ENCODE measurements around the gene ZEB1. TPM values are rescaled to one million over a fixed set of nuclear protein-coding genes. Genes with fewer than 3 reads are reported as not detected.

ZEB1 gene
- total and polyA plus RNA-seq, 2 of the 13 experiments (the other 11 are each of a cell fraction or from before 2014, with no cell fraction given): 9.6 to 18.0 TPM

GRCh38 chr10:31507427-31507826 is 188.4 kb downstream of the ZEB1 start:
- Histone ChIP-seq H4K20me1 (ENCODE audit: insufficient read depth, low read length) (no peaks in the 10 kb centered on the region), H3K4me2 (ENCODE audit: low read depth, low read length) (no peak overlapping the region), H3K9me3 (ENCODE audit: low read length) (peaks cover 39% of the 10 kb centered on the region), H3K27me3 (ENCODE audit: control insufficient read depth in 1 of 2, insufficient read depth in 2 of 2, low read length in 2 of 2) (no peaks in the 10 kb centered on the region), H3K9ac (ENCODE audit: insufficient read depth, low read depth, low read length) (no peak overlapping the region), H2AFZ (ENCODE audit: low read length) (no peak overlapping the region), H3K27ac (ENCODE audit: extremely low read length, insufficient read depth, low read length) (no peak overlapping the region), H3K79me2 (ENCODE audit: insufficient read depth, low read length) (no peaks in the 10 kb centered on the region), H3K4me1 (ENCODE audit: insufficient read depth, low read length) (no peaks in the 10 kb centered on the region), H3K4me3 (replicated peaks in 1 of 3; ENCODE audit: insufficient read depth in 1 of 3, low read depth in 2 of 3, low read length in 3 of 3) (no peak overlapping the region), H3K36me3 (replicated peaks in 1 of 2; ENCODE audit: control insufficient read depth in 1 of 2, insufficient read depth in 2 of 2, low read length in 2 of 2) (peaks cover 3 to 11% of the 10 kb centered on the region in 2 experiments; a peak in 3 of 5 replicates)
- 73% methylated on average over 2 of the region's 2 CpGs for WGBS (ENCODE audit: low lambda C conversion rate)
- FAIRE-seq: no peak
- ChIA-PET POLR2A (no interaction called here), CTCF (ENCODE audit: low intra/inter-chr PET ratio, low total read pairs) (no interaction called here)
- peak; percentile 98 for TF ChIP-seq ZNF160 (CRISPR knock-in tag; IDR thresholded peaks at IDR 0.05)
- no peak for TF ChIP-seq ZNF430 (CRISPR knock-in tag; IDR thresholded peaks at IDR 0.05)
- no peak for TF ChIP-seq ZNF7 (CRISPR knock-in tag; IDR thresholded peaks at IDR 0.05)
- BruUV-seq (replicated peaks): no TSS peak
- ATAC-seq: no peak
- in situ Hi-C loops (cut with HindIII; ENCODE audit: extremely low pct_ligation_motif_present, low pct_unique_long_range_greater_than_20kb) (no loop called here), intact Hi-C loops (cut with micrococcal nuclease; ENCODE audit: unreplicated experiment) (no loop called here)
- DNase-seq (ENCODE audit: low spot score): no peak

DNA sequence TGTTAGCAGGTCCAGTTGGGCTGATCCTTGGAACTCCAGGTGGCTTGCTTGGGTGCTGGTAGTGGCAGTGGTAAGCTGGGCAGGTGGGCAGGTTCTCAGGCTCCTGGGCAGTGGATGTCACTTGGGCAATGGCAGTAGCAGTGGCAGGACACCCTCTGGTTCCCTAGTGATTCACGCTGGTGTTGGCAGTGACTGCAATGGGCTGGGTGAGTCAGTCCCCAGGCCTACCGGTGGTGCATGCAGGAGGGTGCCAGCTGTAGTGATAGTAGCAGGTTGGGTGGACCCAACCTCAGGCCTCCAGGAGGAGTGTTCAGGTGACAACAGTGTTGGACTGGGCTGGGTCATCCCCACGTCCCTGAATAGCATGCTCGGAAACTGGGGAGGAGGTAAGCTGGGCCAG is 189.2 kb downstream of the ZEB1 start:
- no peak for TF ChIP-seq ZNF280B (CRISPR knock-in tag; IDR thresholded peaks at IDR 0.05; ENCODE audit: borderline replicate concordance)
- TF ChIP-seq GABPA (IDR thresholded peaks at IDR 0.05; ENCODE audit: low read depth, low read length): 0 out of 2 replicates have a peak, but pooled peaks have one; percentile 11
- no peak for TF ChIP-seq GABPA (CRISPR knock-in tag; IDR thresholded peaks at IDR 0.05; ENCODE audit: low read depth)
- H3K79me2 ChIP-seq (ENCODE audit: insufficient read depth, low read length): no peaks in the 10 kb centered on the region
- no TSS peak for BruUV-seq (replicated peaks)
- H3K36me3 ChIP-seq (replicated peaks in 1 of 2; ENCODE audit: control insufficient read depth in 1 of 2, insufficient read depth in 2 of 2, low read length in 2 of 2): peaks cover 5 to 11% of the 10 kb centered on the region in 2 experiments; a peak in 3 of 5 replicates
- intact Hi-C loops (cut with micrococcal nuclease; ENCODE audit: unreplicated experiment) (no loop called here), in situ Hi-C loops (cut with HindIII; ENCODE audit: extremely low pct_ligation_motif_present, low pct_unique_long_range_greater_than_20kb) (no loop called here)
- 94% methylated on average over 3 of the region's 4 CpGs for WGBS (ENCODE audit: low lambda C conversion rate)
- no peak overlapping the region for H3K4me3 ChIP-seq (replicated peaks in 1 of 3; ENCODE audit: insufficient read depth in 1 of 3, low read depth in 2 of 3, low read length in 3 of 3)
- no peaks in the 10 kb centered on the region for H3K4me1 ChIP-seq (ENCODE audit: insufficient read depth, low read length)
- H4K20me1 ChIP-seq (ENCODE audit: insufficient read depth, low read length): no peaks in the 10 kb centered on the region
- H3K9ac ChIP-seq (ENCODE audit: insufficient read depth, low read depth, low read length): no peak overlapping the region
- H3K9me3 ChIP-seq (ENCODE audit: low read length): peaks cover 39% of the 10 kb centered on the region
- no peak for DNase-seq (ENCODE audit: low spot score)
- no peak for FAIRE-seq
- no peak overlapping the region for H3K4me2 ChIP-seq (ENCODE audit: low read depth, low read length)
- H3K27me3 ChIP-seq (ENCODE audit: control insufficient read depth in 1 of 2, insufficient read depth in 2 of 2, low read length in 2 of 2): no peaks in the 10 kb centered on the region
- H2AFZ ChIP-seq (ENCODE audit: low read length): no peak overlapping the region
- no peak overlapping the region for H3K27ac ChIP-seq (ENCODE audit: extremely low read length, insufficient read depth, low read length)
- ChIA-PET POLR2A (no interaction called here), CTCF (ENCODE audit: low intra/inter-chr PET ratio, low total read pairs) (no interaction called here)
- ATAC-seq: no peak
